Measurements from ENCODE around the gene PELI2.

The PELI2 gene

GRCh38 chr14:56318393-56319115 is 200.3 kb downstream of the PELI2 start:
- DNase-seq: no peak

GRCh38 chr14:56321861-56322260 is 203.7 kb downstream of the PELI2 start:
- no peak for DNase-seq

GRCh38 chr14:56322531-56322930 is 204.3 kb downstream of the PELI2 start:
- DNase-seq: no peak

GRCh38 chr14:56324454-56324853 is 206.2 kb downstream of the PELI2 start:
- no peak for DNase-seq

- DNase-seq: no peak
Observed at GRCh38 chr14:56324856-56325699, 206.9 kb downstream of the PELI2 start.

GRCh38 chr14:56328021-56328420 is 209.8 kb downstream of the PELI2 start:
- no peak for DNase-seq

- DNase-seq: no peak
Observed at GRCh38 chr14:56331592-56332216, 213.5 kb downstream of the PELI2 start.

GRCh38 chr14:56333359-56334292 is 215.4 kb downstream of the PELI2 start:
- DNase-seq: no peak

GRCh38 chr14:56334458-56334857 is 216.2 kb downstream of the PELI2 start:
- no peak for DNase-seq

- DNase-seq: no peak
Observed at GRCh38 chr14:56338674-56339073, 220.5 kb downstream of the PELI2 start.

GRCh38 chr14:56339855-56340701 is 221.9 kb downstream of the PELI2 start:
- peak; percentile 22 to 51 for DNase-seq

GRCh38 chr14:56340932-56341331 is 222.7 kb downstream of the PELI2 start:
- no peak for DNase-seq

- no peak for DNase-seq
Observed at GRCh38 chr14:56341766-56342493, 223.7 kb downstream of the PELI2 start.

- DNase-seq: no peak
Observed at GRCh38 chr14:56342494-56342942, 224.3 kb downstream of the PELI2 start.

- DNase-seq: no peak
Observed at GRCh38 chr14:56349960-56350359, 231.7 kb downstream of the PELI2 start.
